ENCODE data around the gene NDUFS8. TPM values are rescaled to one million over a fixed set of nuclear protein-coding genes. Genes with fewer than 3 reads are reported as not detected.

The NDUFS8 gene
- total RNA-seq, 1 donor from 2014 or later: 143 TPM

GRCh38 chr11:68002938-68003845 is 27.3 kb upstream of the NDUFS8 start:
- H3K27me3 Mint-ChIP-seq (ENCODE audit: unreplicated experiment): no peaks in the 10 kb centered on the region
- H3K27ac Mint-ChIP-seq (ENCODE audit: unreplicated experiment): no peak overlapping the region

GRCh38 chr11:68003846-68004550 is 26.5 kb upstream of the NDUFS8 start, which contains the start of gene UNC93B1:
UNC93B1 (minus strand) TSS chr11:68004097; CDS start chr11:68004043, 54 bp downstream.
- Mint-ChIP-seq H3K9me3 (ENCODE audit: unreplicated experiment) (no peaks in the 10 kb centered on the region), H3K4me3 (ENCODE audit: unreplicated experiment) (peak within 1 kb of the TSS; percentile 78), H3K36me3 (ENCODE audit: unreplicated experiment) (no peaks in the 10 kb centered on the region), H3K4me1 (ENCODE audit: unreplicated experiment) (peaks cover 24% of the 10 kb centered on the region), H3K27ac (ENCODE audit: unreplicated experiment) (peak within 1 kb of the TSS; percentile 70), H3K27me3 (ENCODE audit: unreplicated experiment) (no peaks in the 10 kb centered on the region)
- peak; percentile 90 for DNase-seq (ENCODE audit: extremely low spot score, unreplicated experiment)
- no peak for TF ChIP-seq CTCF (IDR thresholded peaks at IDR 0.05)

More at GRCh38 chr11:68002938-68003845, 27.3 kb upstream of the NDUFS8 start:
- Mint-ChIP-seq H3K9me3 (ENCODE audit: unreplicated experiment) (no peaks in the 10 kb centered on the region), H3K4me3 (ENCODE audit: unreplicated experiment) (peak overlapping the region; percentile 65), H3K4me1 (ENCODE audit: unreplicated experiment) (peaks cover 19% of the 10 kb centered on the region), H3K36me3 (ENCODE audit: unreplicated experiment) (no peaks in the 10 kb centered on the region)
- no peak for TF ChIP-seq CTCF (IDR thresholded peaks at IDR 0.05)
- no peak for DNase-seq (ENCODE audit: extremely low spot score, unreplicated experiment)

- Mint-ChIP-seq H3K36me3 (ENCODE audit: unreplicated experiment) (no peaks in the 10 kb centered on the region), H3K4me1 (ENCODE audit: unreplicated experiment) (peaks cover 32% of the 10 kb centered on the region), H3K4me3 (ENCODE audit: unreplicated experiment) (peak overlapping the region; percentile 78), H3K9me3 (ENCODE audit: unreplicated experiment) (no peaks in the 10 kb centered on the region), H3K27me3 (ENCODE audit: unreplicated experiment) (no peaks in the 10 kb centered on the region), H3K27ac (ENCODE audit: unreplicated experiment) (peak overlapping the region; percentile 18)
- DNase-seq (ENCODE audit: extremely low spot score, unreplicated experiment): no peak
- TF ChIP-seq CTCF (IDR thresholded peaks at IDR 0.05): no peak
These were observed 25.7 kb upstream of the NDUFS8 start for GRCh38 chr11:68004551-68005335.

- Mint-ChIP-seq H3K4me1 (ENCODE audit: unreplicated experiment) (peaks cover 50% of the 10 kb centered on the region), H3K27ac (ENCODE audit: unreplicated experiment) (no peak overlapping the region), H3K4me3 (ENCODE audit: unreplicated experiment) (no peak overlapping the region), H3K27me3 (ENCODE audit: unreplicated experiment) (no peaks in the 10 kb centered on the region), H3K36me3 (ENCODE audit: unreplicated experiment) (no peaks in the 10 kb centered on the region), H3K9me3 (ENCODE audit: unreplicated experiment) (no peaks in the 10 kb centered on the region)
- no peak for TF ChIP-seq CTCF (IDR thresholded peaks at IDR 0.05)
- DNase-seq (ENCODE audit: extremely low spot score, unreplicated experiment): no peak
These were observed 23.8 kb upstream of the NDUFS8 start for GRCh38 chr11:68006606-68007166.

Data from osteocyte (in vitro differentiated cells).